Measurements from ENCODE around the gene ANKRD39.

The ANKRD39 gene

GRCh38 chr2:96888072-96889011 is 30.5 kb upstream of the ANKRD39 start:
- no peak for DNase-seq
- in situ Hi-C loops (cut with MboI; ENCODE audit: low pct_unique_long_range_greater_than_20kb, low sequenced_read_pairs), result no loop called here

DNA sequence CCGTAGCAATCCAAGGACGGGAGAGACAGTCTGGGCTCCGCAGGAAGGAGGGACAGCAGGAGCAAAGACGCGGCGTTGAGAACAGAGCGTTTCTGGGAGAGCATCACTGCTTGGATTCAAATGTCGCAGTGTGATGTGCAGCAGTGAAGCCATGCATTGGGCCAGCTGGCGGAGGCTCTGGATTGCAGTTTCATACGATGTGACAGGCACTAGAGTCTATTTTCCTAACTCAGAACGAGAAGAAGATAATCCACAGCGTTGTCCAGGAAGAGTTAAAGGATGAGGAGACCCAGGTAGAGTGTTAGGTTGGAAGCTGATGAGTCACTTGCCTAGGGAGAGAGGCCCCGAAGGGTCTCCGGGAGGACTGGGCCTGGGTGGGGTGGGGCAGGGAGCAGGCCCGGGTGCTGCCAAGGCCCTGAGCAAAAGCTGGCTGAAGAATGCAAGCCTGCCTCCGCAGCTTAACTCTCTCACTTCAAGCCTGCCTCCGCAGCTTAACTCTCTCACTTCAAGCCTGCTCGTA is 29.7 kb upstream of the ANKRD39 start:
- in situ Hi-C loops (cut with MboI; ENCODE audit: low pct_unique_long_range_greater_than_20kb, low sequenced_read_pairs), result no loop called here
- no peak for DNase-seq

DNA sequence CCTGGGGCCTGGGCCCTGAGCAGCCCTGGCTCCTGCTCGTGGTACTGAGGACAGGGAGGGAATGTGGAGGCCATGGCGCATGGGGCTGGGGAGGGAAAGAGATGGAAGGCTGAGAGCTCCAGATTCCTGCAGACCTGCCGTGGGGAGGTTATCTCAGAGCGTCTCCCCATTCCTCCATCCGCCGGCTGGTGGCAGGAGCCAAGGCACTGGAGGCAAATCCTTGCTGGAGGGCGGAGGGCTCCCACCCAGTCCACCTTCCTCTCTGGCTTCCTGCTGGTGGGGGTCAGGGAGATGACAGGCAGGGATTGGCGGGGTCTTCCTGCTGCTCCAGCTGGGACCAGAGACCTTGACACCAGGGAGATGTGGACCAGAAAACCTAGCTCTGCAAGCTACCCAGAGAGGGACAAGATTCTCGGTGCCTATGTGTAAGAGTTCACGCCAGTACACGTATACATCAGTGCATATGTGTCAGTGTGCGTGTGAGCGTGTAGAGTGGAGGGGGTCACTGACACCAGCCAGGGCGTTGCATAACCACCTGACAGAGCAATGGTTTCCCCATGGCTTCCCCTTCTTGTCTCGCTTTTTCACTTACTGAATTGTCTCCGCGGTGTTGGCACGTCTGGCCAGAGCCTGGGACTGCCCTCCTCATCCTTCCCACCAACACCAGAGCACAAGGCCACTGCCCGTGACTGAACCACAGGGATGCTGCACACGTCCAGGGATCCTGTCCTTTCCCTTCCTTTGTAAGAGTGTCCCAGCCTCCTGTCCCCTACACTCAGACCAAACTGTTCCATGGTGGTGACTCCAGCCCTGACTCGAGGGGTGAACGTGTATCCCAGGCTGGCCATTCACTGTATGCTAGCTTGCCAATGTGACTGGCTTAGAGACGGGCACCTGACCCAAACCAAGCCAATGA is 27.9 kb upstream of the ANKRD39 start:
- in situ Hi-C loops (cut with MboI; ENCODE audit: low pct_unique_long_range_greater_than_20kb, low sequenced_read_pairs), result no loop called here
- DNase-seq, result no peak

DNA sequence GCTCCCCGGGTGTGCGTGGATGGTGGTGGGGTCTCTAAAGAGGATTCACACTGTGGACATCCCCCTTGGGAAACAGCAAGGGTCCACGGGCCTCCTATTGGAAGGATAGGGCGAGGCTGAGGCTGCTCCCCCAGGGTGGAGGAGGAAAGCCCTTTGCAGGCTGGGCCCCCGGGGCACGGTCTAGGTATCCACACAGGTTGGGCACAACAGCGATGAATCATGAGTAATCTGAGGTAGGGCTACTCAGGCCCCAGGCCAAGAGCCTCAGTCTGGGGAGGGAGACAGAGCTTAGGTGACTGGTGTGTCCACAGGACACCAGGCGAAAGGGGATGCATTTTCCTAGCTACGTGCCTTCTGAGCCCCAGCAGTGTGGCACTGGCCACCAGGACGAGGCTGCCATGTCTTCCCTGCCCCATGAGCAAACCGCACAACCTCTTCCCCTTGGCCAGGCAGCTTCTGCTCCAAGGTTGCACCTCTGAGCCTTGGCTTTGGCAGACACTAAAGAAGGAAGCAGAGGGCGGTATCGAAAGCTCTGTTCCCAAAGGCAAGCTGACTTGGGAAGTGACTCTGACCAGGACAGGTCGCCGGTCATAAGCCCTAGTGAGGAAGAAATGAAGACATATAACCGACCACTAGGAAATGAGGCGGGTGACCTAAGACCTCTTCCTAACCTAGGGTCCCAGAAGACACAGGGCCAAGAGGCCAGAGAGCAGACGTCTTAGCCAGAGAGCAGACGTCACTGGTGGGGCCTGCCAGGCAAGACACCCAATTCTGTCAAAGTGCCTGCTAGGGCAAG is 26.7 kb upstream of the ANKRD39 start:
- no peak for DNase-seq
- in situ Hi-C loops (cut with MboI; ENCODE audit: low pct_unique_long_range_greater_than_20kb, low sequenced_read_pairs), result no loop called here

DNA sequence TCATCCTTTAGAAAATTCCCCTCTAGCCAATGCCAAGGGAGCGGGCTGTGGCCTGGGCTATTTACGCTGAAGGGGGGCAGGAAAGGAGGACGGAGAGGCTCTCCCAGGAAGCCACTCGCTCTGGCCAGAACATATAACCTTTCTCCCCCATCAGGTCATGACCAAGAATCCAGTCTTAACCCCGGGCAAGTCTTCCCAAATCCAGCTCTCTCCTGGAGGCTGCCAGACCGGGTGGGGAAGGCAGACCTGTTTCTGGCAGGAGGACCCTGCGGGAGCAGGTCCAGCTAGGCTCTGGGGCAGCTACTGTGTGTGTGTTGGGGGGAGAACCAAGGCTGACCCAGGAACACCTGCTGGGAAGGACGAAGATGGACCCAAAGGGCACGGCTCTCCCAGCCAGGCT is 25.5 kb upstream of the ANKRD39 start:
- DNase-seq, result no peak
- in situ Hi-C loops (cut with MboI; ENCODE audit: low pct_unique_long_range_greater_than_20kb, low sequenced_read_pairs), result no loop called here

DNA sequence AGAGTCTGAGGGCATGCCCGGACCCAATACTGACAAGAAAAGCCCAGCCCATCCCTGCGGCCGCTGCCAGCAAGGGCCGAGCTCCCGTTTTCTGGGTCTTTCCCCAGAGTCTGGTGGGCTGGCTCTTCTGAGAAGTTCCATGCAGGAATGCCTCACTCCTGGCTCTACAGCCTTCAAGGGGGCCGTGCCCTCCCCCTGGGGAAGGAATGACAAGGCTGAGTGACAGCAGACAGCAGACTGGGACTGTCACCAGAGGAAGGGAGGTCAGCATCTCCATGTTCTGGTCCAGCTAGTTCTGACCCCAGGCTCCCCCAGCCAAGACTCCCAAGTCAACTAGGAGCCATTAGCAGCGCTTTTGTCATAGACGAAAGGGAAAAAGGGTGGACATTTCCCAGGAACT is 25.1 kb upstream of the ANKRD39 start:
- DNase-seq, result no peak
- in situ Hi-C loops (cut with MboI; ENCODE audit: low pct_unique_long_range_greater_than_20kb, low sequenced_read_pairs), result no loop called here

DNA sequence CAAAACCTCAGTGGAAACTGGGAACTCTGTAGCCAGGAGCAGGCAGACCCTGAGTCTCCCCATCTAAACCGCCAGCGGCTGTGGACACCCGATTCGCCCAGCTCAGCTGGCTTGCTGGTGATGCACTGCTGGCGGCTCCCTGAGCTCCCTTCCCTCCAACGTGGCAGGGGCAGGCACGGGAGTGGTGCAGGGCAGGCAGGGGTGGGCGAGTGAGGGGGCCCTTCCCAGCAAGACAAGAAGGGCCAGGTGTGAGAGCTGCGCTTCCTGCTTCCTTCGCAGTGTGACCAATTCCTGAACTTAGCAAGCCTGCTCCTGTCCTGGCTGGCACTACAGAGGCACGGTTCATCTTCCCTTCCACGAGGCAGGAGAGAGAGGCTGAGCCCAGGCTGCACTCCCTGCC is 24.4 kb upstream of the ANKRD39 start:
- in situ Hi-C loops (cut with MboI; ENCODE audit: low pct_unique_long_range_greater_than_20kb, low sequenced_read_pairs), result no loop called here
- no peak for DNase-seq

- DNase-seq, result no peak
- in situ Hi-C loops (cut with MboI; ENCODE audit: low pct_unique_long_range_greater_than_20kb, low sequenced_read_pairs), result no loop called here
These were observed 23.8 kb upstream of the ANKRD39 start for GRCh38 chr2:96881349-96882195.

GRCh38 chr2:96880891-96881273 is 23.1 kb upstream of the ANKRD39 start:
- DNase-seq, result no peak
- in situ Hi-C loops (cut with MboI; ENCODE audit: low pct_unique_long_range_greater_than_20kb, low sequenced_read_pairs), result no loop called here

DNA sequence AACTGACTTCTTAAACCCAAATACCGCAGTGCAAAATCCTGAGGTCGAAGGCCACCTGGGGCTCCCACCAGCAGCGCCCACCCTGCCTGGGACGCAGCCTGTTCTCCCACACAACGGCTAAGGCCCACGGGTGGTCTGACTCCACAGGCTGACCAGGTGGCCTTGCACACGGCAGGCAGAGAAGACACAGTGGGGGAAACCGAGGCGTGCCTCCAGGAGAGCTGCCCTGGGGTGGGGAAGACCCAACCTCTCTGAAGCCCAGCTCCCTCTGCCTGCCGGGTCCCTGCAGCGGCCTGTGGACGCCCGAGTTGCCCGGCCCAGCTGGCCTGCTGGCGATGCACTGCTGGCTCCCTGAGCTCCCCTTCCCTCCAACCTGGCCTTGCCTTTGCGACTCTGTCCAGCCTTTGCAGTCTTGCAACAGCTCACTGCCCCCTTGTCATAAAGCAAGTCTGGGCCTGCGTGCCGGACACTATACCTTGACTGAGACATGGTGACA is 21.8 kb upstream of the ANKRD39 start:
- in situ Hi-C loops (cut with MboI; ENCODE audit: low pct_unique_long_range_greater_than_20kb, low sequenced_read_pairs), result no loop called here
- no peak for DNase-seq

GRCh38 chr2:96878796-96879544 is 21.2 kb upstream of the ANKRD39 start:
- in situ Hi-C loops (cut with MboI; ENCODE audit: low pct_unique_long_range_greater_than_20kb, low sequenced_read_pairs), result no loop called here
- no peak for DNase-seq

GRCh38 chr2:96878171-96878570 is 20.4 kb upstream of the ANKRD39 start:
- no peak for DNase-seq
- in situ Hi-C loops (cut with MboI; ENCODE audit: low pct_unique_long_range_greater_than_20kb, low sequenced_read_pairs), result no loop called here

GRCh38 chr2:96877631-96878092 is 19.8 kb upstream of the ANKRD39 start:
- in situ Hi-C loops (cut with MboI; ENCODE audit: low pct_unique_long_range_greater_than_20kb, low sequenced_read_pairs), result no loop called here
- no peak for DNase-seq

DNA sequence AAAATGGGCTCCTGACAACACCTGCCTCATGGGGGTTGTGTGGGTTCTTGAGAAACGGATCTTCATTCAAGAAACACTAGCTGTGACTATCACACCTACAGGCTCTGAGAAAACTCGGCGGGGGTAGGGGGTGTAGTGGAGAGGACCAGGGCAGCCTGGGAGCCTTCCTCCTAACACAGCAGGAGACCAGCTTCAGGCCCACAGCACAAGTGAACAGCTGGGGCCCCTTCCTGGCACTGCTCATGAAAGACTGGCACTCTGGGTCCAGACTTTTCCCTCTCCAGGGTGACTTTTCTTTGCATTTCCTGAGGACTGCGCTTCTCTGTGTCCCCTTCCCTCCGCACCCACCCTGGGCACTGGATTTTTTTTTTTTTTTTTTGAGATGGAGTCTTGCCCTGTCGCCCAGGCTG is 19.2 kb upstream of the ANKRD39 start:
- in situ Hi-C loops (cut with MboI; ENCODE audit: low pct_unique_long_range_greater_than_20kb, low sequenced_read_pairs), result no loop called here
- DNase-seq, result no peak

DNA sequence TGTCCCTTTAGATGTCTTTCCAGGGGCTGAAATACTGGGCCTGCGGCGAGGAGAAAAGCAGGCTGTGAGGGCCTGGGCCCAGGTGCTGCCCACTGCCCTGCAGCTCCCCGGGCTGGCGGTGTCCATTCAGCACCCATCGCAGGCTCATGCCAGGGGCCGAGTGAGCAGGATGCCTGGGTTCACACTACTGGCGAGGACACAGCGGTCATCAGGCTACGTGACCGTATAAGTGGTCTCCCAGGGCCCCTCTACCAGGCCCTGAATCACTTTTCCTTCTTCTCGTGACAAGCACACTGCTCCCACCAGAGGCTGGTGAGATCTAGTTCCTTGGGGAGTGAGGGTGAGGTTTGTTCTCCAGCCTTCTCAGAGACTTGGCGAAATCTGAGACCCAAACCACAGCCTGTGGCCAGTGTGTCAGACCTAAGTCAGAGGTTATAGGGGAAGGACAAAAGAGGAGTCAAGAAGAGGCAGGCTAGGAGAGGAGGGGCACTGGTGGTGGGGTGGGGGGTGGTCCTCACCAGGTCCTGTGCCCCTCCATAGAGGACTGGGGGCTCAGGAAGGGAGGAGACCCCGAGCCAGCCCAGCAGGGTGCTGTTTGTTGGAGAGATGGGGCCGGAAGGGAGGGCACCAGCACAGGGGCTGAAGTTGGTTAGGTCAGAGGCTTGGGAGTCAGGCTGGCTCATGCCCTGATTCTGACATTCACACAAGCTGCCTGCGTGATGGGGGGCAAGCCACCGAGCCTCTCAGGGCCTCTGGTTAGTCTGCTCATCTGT is 18.6 kb upstream of the ANKRD39 start:
- in situ Hi-C loops (cut with MboI; ENCODE audit: low pct_unique_long_range_greater_than_20kb, low sequenced_read_pairs), result no loop called here
- DNase-seq, result no peak

DNA sequence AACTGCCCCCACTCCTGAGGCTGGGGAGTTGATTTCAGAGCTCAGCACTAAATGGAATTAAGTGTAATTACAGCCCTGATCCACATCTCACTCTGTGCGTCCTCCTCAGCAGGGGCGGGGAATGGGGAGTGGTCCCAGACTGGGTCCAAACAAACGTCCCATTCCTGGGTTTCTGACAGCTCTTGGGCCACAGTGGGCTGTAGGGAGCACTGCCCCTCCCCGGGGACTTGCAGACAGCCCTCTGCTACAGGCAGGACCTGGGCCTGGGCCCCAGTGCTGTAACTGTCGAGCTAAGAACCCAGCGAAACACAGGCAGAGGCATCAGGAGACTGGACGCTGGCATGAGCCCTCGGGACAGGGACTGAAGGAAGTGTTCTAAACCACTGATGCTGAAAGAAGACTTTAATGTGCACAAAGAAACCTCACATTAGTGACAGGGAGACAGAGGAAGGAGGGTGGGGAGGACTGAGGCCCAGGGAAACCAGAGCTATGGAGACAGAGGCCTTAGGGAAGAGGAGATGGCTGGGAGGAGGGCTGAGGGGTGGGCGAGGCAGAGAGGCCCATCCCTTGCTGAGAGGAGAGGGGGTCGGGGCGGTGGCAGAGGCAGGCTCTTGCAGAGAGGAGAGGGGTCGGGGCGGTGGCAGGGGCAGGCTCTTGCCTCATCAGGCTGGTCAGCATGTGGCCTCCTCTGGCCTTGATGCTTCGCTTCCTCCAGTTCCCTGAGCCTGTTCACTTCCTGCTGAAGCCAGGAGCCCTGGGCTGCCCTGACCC is 17.9 kb upstream of the ANKRD39 start:
- in situ Hi-C loops (cut with MboI; ENCODE audit: low pct_unique_long_range_greater_than_20kb, low sequenced_read_pairs), result no loop called here
- DNase-seq, result no peak
